K562 (cell line): Measurements from ENCODE around the gene AP3B2. TPM values are rescaled to one million over a fixed set of nuclear protein-coding genes. Genes with fewer than 3 reads are reported as not detected.

Experiments used
- CHD7 ChIP-seq: fragments of 200-600 bp; sonication (generic); IDR thresholded peaks from one replicate; pipeline ENCODE4 v1.6.1; 2012; ENCODE audit warnings: mild to moderate bottlenecking, low read depth, low read length, inconsistent platforms
- DDX20 ChIP-seq: fragments of 450-650 bp; IDR thresholded peaks from 2 replicates; pipeline ENCODE4 v1.6.1; 2016; ENCODE audit warnings: missing genetic modification characterization, low read depth, mild to moderate bottlenecking, missing compliant biosample characterization, moderate library complexity
- EP300 ChIP-seq: IDR thresholded peaks from 2 replicates; pipeline ENCODE4 v1.6.1; 2012; ENCODE audit warnings: low read length, improper control_type of control experiment
- LARP7 ChIP-seq: fragments of 450-650 bp; IDR thresholded peaks from 2 replicates; pipeline ENCODE4 v1.6.1; 2016
- OTX1 ChIP-seq: fragments of 450-650 bp; formaldehyde crosslinking; IDR thresholded peaks from 2 replicates; pipeline ENCODE4 v1.4.0; 2022; ENCODE audit warnings: mild to moderate bottlenecking
- REST ChIP-seq, 2 experiments: fragments of 450-650 bp; formaldehyde crosslinking in 1 of 2; IDR thresholded peaks; 2 replicates each; pipeline versions ENCODE4 v1.4.0 to v1.6.1; 2014 to 2020; ENCODE audit warnings: mild to moderate bottlenecking in 2 of 2, borderline replicate concordance in 1 of 2, low read depth in 1 of 2
- SMAD1 ChIP-seq: fragments of 150-350 bp; IDR thresholded peaks from 2 replicates; pipeline ENCODE4 v1.6.1; 2014; ENCODE audit warnings: low read length, low read depth; ENCODE audit not compliant: partially characterized antibody
- ZFP1 ChIP-seq: fragments of 450-650 bp; formaldehyde crosslinking; IDR thresholded peaks from 2 replicates; pipeline ENCODE4 v1.4.0; 2020; ENCODE audit warnings: mild to moderate bottlenecking, mixed read lengths
- ZNF408 ChIP-seq: fragments of 250-450 bp; sonication (Bioruptor Pico); IDR thresholded peaks from 2 replicates; pipeline ENCODE4 v1.4.0; 2020; ENCODE audit warnings: low read depth, mild to moderate bottlenecking, moderate library complexity
- polyA plus RNA-seq, 8 experiments: library from polyadenylated mRNA; depleted of rRNA in 4 of 8; stranded (reverse) in 5 of 8; unstranded in 3 of 8; fragments of >200 nt; fragmentation: Nextera tagmentation in 2 of 8; fragmentation: Illumina TruSeq in 1 of 8; extraction: Ambion mirVana in 2 of 8; extraction: Trizol in 1 of 8; gene quantifications; 2 replicates each; pipeline versions ENCODE4 v1.2.1 to v1.2.3, GENCODE V29; 2011 to 2014; ENCODE audit warnings: inconsistent platforms in 1 of 8, missing spikeins in 1 of 8
- total RNA-seq, 7 experiments: library from RNA; depleted of rRNA in 6 of 7; stranded (reverse); fragments of >200 nt in 6 of 7; fragmentation: Illumina TruSeq in 2 of 7; extraction: Trizol in 2 of 7; gene quantifications; 2 replicates each; pipeline versions ENCODE4 v1.2.1 to v1.2.3, GENCODE V29; 2011 to 2021; ENCODE audit warnings: low replicate concordance in 1 of 7

AP3B2 gene
- total and polyA plus RNA-seq, 9 of the 15 experiments (the other 6 are each of a cell fraction or from before 2014, with no cell fraction given), result 0.03 to 0.15 (median 0.10) TPM; not detected in 2

- no peak for TF ChIP-seq ZNF408 (CRISPR knock-in tag)
- no peak for TF ChIP-seq DDX20 (tag)
- TF ChIP-seq ZFP1 (CRISPR knock-in tag), result no peak
- no peak for TF ChIP-seq SMAD1
- no peak for TF ChIP-seq LARP7
- no peak for TF ChIP-seq EP300
- TF ChIP-seq OTX1 (CRISPR knock-in tag), result no peak
- no peak for TF ChIP-seq CHD7
- TF ChIP-seq REST (IDR thresholded peaks at IDR 0.05; ENCODE audit: borderline replicate concordance), result peak; percentile 100
- TF ChIP-seq REST (CRISPR knock-in tag; IDR thresholded peaks at IDR 0.05; ENCODE audit: low read depth), result peak; percentile 99
Measured at GRCh38 chr15:82663186-82663600, 46.5 kb downstream of the AP3B2 start (continued).
